IMR-90 (cell line): Measurements from ENCODE around the gene METTL27. TPM values are rescaled to one million over a fixed set of nuclear protein-coding genes. Genes with fewer than 3 reads are reported as not detected.

Source experiments
- ATAC-seq: fragments of 200-7000 bp; cut with Tn5 transposase; 2 replicates; pipeline ENCODE4 v1.9.1; 2020; ENCODE audit warnings: low read depth, mild to moderate bottlenecking, moderate library complexity
- BruUV-seq: library from RNA; stranded (reverse); fragments of 400-500 nt; replicated peaks from 2 replicates; lab custom pipeline; 2021; lab: Mats Ljungman, UMichigan
- CTCF ChIA-PET: fragments of 300-600 bp; formaldehyde crosslinking; extraction: SDS; loops from one replicate; lab custom pipeline; 2021; ENCODE audit warnings: antibody characterized with exemption; lab: Yijun Ruan, JAX
- POLR2A ChIA-PET: fragments of 300-600 bp; sonication (Branson Sonifier 250); formaldehyde crosslinking; loops from one replicate; lab custom pipeline; 2022; ENCODE audit warnings: antibody characterized with exemption; ENCODE audit not compliant: unreplicated experiment; lab: Charles Lee
- DNase-seq: peaks from one replicate; pipeline ENCODE4 v3.0.0; 2013
- H2AFZ ChIP-seq: replicated peaks from 2 replicates; pipeline ENCODE3; 2013; ENCODE audit warnings: low read length, mild to moderate bottlenecking; ENCODE audit not compliant: poor library complexity
- H2AK5ac ChIP-seq: 2 replicates; pipeline ENCODE4 v1.6.1; 2013; ENCODE audit warnings: low read depth, low read length, inconsistent platforms
- H2AK9ac ChIP-seq: replicated peaks from 2 replicates; pipeline ENCODE3; 2013; ENCODE audit warnings: mild to moderate bottlenecking, low read depth, low read length, moderate library complexity; ENCODE audit not compliant: poor library complexity
- H2BK120ac ChIP-seq: 2 replicates; pipeline ENCODE4 v1.6.1; 2013; ENCODE audit warnings: low read depth, low read length, inconsistent platforms
- H2BK15ac ChIP-seq: 3 replicates; pipeline ENCODE4 v1.6.1; 2013; ENCODE audit warnings: low read depth, low read length, inconsistent platforms
- H2BK20ac ChIP-seq: 2 replicates; pipeline ENCODE4 v1.6.1; 2013; ENCODE audit warnings: low read depth, mild to moderate bottlenecking, inconsistent platforms, low read length, moderate library complexity
- H2BK5ac ChIP-seq: 2 replicates; pipeline ENCODE4 v1.6.1; 2013; ENCODE audit warnings: mild to moderate bottlenecking, low read depth, low read length, inconsistent platforms; ENCODE audit not compliant: poor library complexity, severe bottlenecking
- H3K14ac ChIP-seq: replicated peaks from 2 replicates; pipeline ENCODE4 v1.6.1; 2013; ENCODE audit warnings: low read depth, low read length, inconsistent platforms
- H3K18ac ChIP-seq: 2 replicates; pipeline ENCODE4 v1.6.1; 2013; ENCODE audit warnings: low read depth, low read length, control low read depth
- H3K23ac ChIP-seq: 2 replicates; pipeline ENCODE4 v1.6.1; 2013; ENCODE audit warnings: low read depth, low read length, inconsistent platforms
- H3K27ac ChIP-seq: 2 replicates; pipeline ENCODE4 v1.5.1; 2013; ENCODE audit warnings: mild to moderate bottlenecking, control low read depth, low read length; ENCODE audit not compliant: insufficient read depth
- H3K27me3 ChIP-seq: 2 replicates; pipeline ENCODE4 v1.6.1; 2013; ENCODE audit warnings: low read length; ENCODE audit not compliant: control insufficient read depth, insufficient read depth
- H3K36me3 ChIP-seq: 2 replicates; pipeline ENCODE4 v1.6.1; 2013; ENCODE audit warnings: low read length, mixed read lengths; ENCODE audit not compliant: control insufficient read depth, insufficient read depth
- H3K4ac ChIP-seq: 2 replicates; pipeline ENCODE4 v1.6.1; 2013; ENCODE audit warnings: low read depth, low read length, inconsistent platforms
- H3K4me1 ChIP-seq: 2 replicates; pipeline ENCODE4 v1.6.1; 2013; ENCODE audit warnings: low read length, mixed read lengths; ENCODE audit not compliant: control insufficient read depth, insufficient read depth
- H3K4me2 ChIP-seq: 2 replicates; pipeline ENCODE4 v1.6.1; 2013; ENCODE audit warnings: low read depth, mild to moderate bottlenecking, control low read depth, low read length, moderate library complexity
- H3K4me3 ChIP-seq: 2 replicates; pipeline ENCODE4 v1.5.1; 2013; ENCODE audit warnings: low read depth, mild to moderate bottlenecking, control low read depth, low read length, moderate library complexity; ENCODE audit not compliant: insufficient read depth
- H3K56ac ChIP-seq: 2 replicates; pipeline ENCODE4 v1.6.1; 2013; ENCODE audit warnings: low read length, inconsistent platforms; ENCODE audit not compliant: insufficient read depth; ENCODE audit errors: extremely low read depth
- H3K79me1 ChIP-seq, 2 experiments: 2 replicates each; pipeline ENCODE4 v1.6.1; 2013; ENCODE audit warnings: low read length in 2 of 2, inconsistent platforms in 1 of 2, low read depth in 1 of 2
- H3K9ac ChIP-seq: 2 replicates; pipeline ENCODE4 v1.6.1; 2013; ENCODE audit warnings: low read depth, low read length, control low read depth
- H3K9me1 ChIP-seq: 2 replicates; pipeline ENCODE4 v1.6.1; 2013; ENCODE audit warnings: low read length, inconsistent platforms; ENCODE audit not compliant: insufficient read depth
- H3K9me3 ChIP-seq: 2 replicates; pipeline ENCODE4 v1.6.1; 2013; ENCODE audit warnings: low read length; ENCODE audit not compliant: control insufficient read depth, insufficient read depth
- H4K20me1 ChIP-seq: 2 replicates; pipeline ENCODE4 v1.6.1; 2013; ENCODE audit warnings: low read length, inconsistent platforms; ENCODE audit not compliant: insufficient read depth
- H4K5ac ChIP-seq: 2 replicates; pipeline ENCODE4 v1.6.1; 2013; ENCODE audit warnings: mild to moderate bottlenecking, low read depth, low read length, control low read depth
- H4K8ac ChIP-seq, 2 experiments: 2 replicates each; pipeline ENCODE4 v1.6.1; 2013; ENCODE audit warnings: low read depth in 2 of 2, low read length in 2 of 2, control low read depth in 1 of 2, inconsistent platforms in 1 of 2
- H4K91ac ChIP-seq: 2 replicates; pipeline ENCODE4 v1.6.1; 2013; ENCODE audit warnings: low read depth, low read length, inconsistent platforms; ENCODE audit not compliant: insufficient read depth
- CEBPB ChIP-seq: IDR thresholded peaks from 2 replicates; pipeline ENCODE4 v1.6.1; 2012; ENCODE audit warnings: low read depth, low read length, improper control_type of control experiment
- CHD1 ChIP-seq: IDR thresholded peaks from 2 replicates; pipeline ENCODE4 v1.6.1; 2012; ENCODE audit warnings: low read depth, low read length, improper control_type of control experiment
- CTCF ChIP-seq: conservative IDR thresholded peaks from 2 replicates; pipeline ENCODE4 v1.5.1; 2012; ENCODE audit warnings: mild to moderate bottlenecking, low read depth, low read length, improper control_type of control experiment
- ELK1 ChIP-seq: fragments of 150-350 bp; IDR thresholded peaks from 2 replicates; pipeline ENCODE4 v1.6.1; 2016; ENCODE audit warnings: low read depth, mild to moderate bottlenecking, low read length, moderate library complexity, borderline replicate concordance
- FOS ChIP-seq: fragments of 150-350 bp; IDR thresholded peaks from 2 replicates; pipeline ENCODE4 v1.6.1; 2016; ENCODE audit warnings: low read depth, low read length
- MAFK ChIP-seq: IDR thresholded peaks from 2 replicates; pipeline ENCODE4 v1.6.1; 2012; ENCODE audit warnings: low read depth, low read length, improper control_type of control experiment
- MXI1 ChIP-seq: IDR thresholded peaks from 2 replicates; pipeline ENCODE4 v1.6.1; 2012; ENCODE audit warnings: low read depth, mild to moderate bottlenecking, low read length, moderate library complexity, borderline replicate concordance
- POLR2A ChIP-seq: IDR thresholded peaks from 2 replicates; pipeline ENCODE4 v1.6.1; 2012; ENCODE audit warnings: mild to moderate bottlenecking, low read depth, low read length
- RCOR1 ChIP-seq: IDR thresholded peaks from 2 replicates; pipeline ENCODE4 v1.6.1; 2012; ENCODE audit warnings: mild to moderate bottlenecking, low read length, improper control_type of control experiment; ENCODE audit not compliant: insufficient replicate concordance
- RFX5 ChIP-seq: IDR thresholded peaks from 2 replicates; pipeline ENCODE4 v1.8.0; 2012; ENCODE audit warnings: low read depth, mild to moderate bottlenecking, low read length, moderate library complexity
- SMC3 ChIP-seq: fragments of 150-350 bp; IDR thresholded peaks from 2 replicates; pipeline ENCODE4 v1.6.1; 2016; ENCODE audit warnings: low read depth, mild to moderate bottlenecking, antibody characterized with exemption, low read length, moderate library complexity
- USF2 ChIP-seq: fragments of 150-350 bp; IDR thresholded peaks from 2 replicates; pipeline ENCODE4 v1.6.1; 2017; ENCODE audit warnings: mild to moderate bottlenecking, antibody characterized with exemption, low read length, low read depth
- WGBS, 2 experiments: methylation state at CpG; one replicate each; pipeline versions ENCODE4 v1.1.5 to v1.1.7; 2013; ENCODE audit warnings: missing lambda C conversion rate in 2 of 2; ENCODE audit not compliant: insufficient read length in 1 of 2; ENCODE audit errors: extremely low coverage in 2 of 2; 5-methylcytosine and 5-hydroxymethylcytosine counted together
- dilution Hi-C: fragments of 300-500 bp; cut with HindIII; formaldehyde crosslinking; loops from one replicate; pipeline ENCODE4 v1.14.3; 2018; ENCODE audit warnings: low sequenced_read_pairs; ENCODE audit not compliant: unreplicated experiment
- in situ Hi-C: fragments of 300-500 bp; cut with MboI; formaldehyde crosslinking; loops from 3 replicates; pipeline ENCODE4 v1.14.3; 2019; ENCODE audit warnings: low sequenced_read_pairs, inconsistent platforms, mixed read lengths
- intact Hi-C: fragments of 100-400 bp; cut with micrococcal nuclease; formaldehyde crosslinking; loops from 2 replicates; pipeline ENCODE4 v1.10.0; 2022
- polyA plus RNA-seq, 3 experiments: library from polyadenylated mRNA; depleted of rRNA; stranded (reverse); fragments of >200 nt; gene quantifications; 2 replicates each; pipeline ENCODE4 v1.2.3, GENCODE V29; 2012; ENCODE audit warnings: low replicate concordance in 1 of 3
- total RNA-seq: library from RNA; depleted of rRNA; stranded (reverse); fragments of >200 nt; gene quantifications from 2 replicates; pipeline ENCODE4 v1.2.3, GENCODE V29; 2012

Gene METTL27
- total and polyA plus RNA-seq, 2 of the 4 experiments (the other 2 are of a cell fraction), result 2.3 to 4.3 TPM

GRCh38 chr7:73841689-73842066 is 638 bp downstream of the METTL27 start:
- H3K18ac ChIP-seq, result no peak overlapping the region
- H3K27me3 ChIP-seq, result no peaks in the 10 kb centered on the region
- peak overlapping the region; percentile 76 to 93; a peak in 2 of 4 replicates for H4K8ac ChIP-seq
- ChIA-PET CTCF (interaction anchor here (0.6 kb wide), 1 partner anchor 247 kb away, joined by 4 read pairs; no protein-coding TSS in a partner anchor), POLR2A (interaction anchor here (0.6 to 1.3 kb wide), 2 partner anchors 9 to 1997 kb away, joined by 9 to 10 read pairs; no protein-coding TSS in a partner anchor)
- no peak overlapping the region for H4K5ac ChIP-seq
- in situ Hi-C loops (no loop called here), dilution Hi-C loops (no loop called here), intact Hi-C loops (no loop called here)
- H2AK9ac ChIP-seq, result peak overlapping the region; percentile 84
- 19% methylated on average over 6 of the region's 15 CpGs; no CpG with 5 or more reads in 1 of the 2 experiments for WGBS, 2 experiments
- peak overlapping the region; percentile 95 for H2AFZ ChIP-seq
- peak overlapping the region; percentile 60 for H2AK5ac ChIP-seq
- TF ChIP-seq FOS, result no peak
- TF ChIP-seq POLR2A, result no peak
- TF ChIP-seq MAFK, result no peak
- no peak for TF ChIP-seq RFX5
- no peak for TF ChIP-seq CTCF
- TF ChIP-seq MXI1, result no peak
- no peak for TF ChIP-seq CEBPB
- TF ChIP-seq CHD1, result no peak
- TF ChIP-seq RCOR1, result no peak
- TF ChIP-seq ELK1, result no peak
- TF ChIP-seq SMC3, result no peak
- TF ChIP-seq USF2, result no peak
- H3K9me1 ChIP-seq, result peaks cover 4% of the 10 kb centered on the region; the same call in 1 of the 2 replicates
- H3K4me1 ChIP-seq, result no peaks in the 10 kb centered on the region; the same call in 1 of the 2 replicates
- H2BK15ac ChIP-seq, result 0 out of 3 replicates have a peak overlapping the region, but pooled peaks have one; percentile 64
- H2BK5ac ChIP-seq, result no peak overlapping the region
- H4K91ac ChIP-seq, result peak overlapping the region; percentile 43; the same call in 1 of the 2 replicates
- peak overlapping the region; percentile 64 for H3K4me3 ChIP-seq
- H3K27ac ChIP-seq, result peak overlapping the region; percentile 82
- H3K9me3 ChIP-seq, result no peaks in the 10 kb centered on the region
- no peak overlapping the region for H2BK20ac ChIP-seq
- peak overlapping the region; percentile 95 for H3K4ac ChIP-seq
- H3K79me1 ChIP-seq, result peaks cover 5 to 20% of the 10 kb centered on the region in 2 experiments
- BruUV-seq, result no TSS peak
- DNase-seq, result no peak
- H3K9ac ChIP-seq, result peak overlapping the region; percentile 80
- H2BK120ac ChIP-seq, result no peak overlapping the region
- H4K20me1 ChIP-seq, result no peaks in the 10 kb centered on the region
- H3K4me2 ChIP-seq, result peak overlapping the region; percentile 73
- no peaks in the 10 kb centered on the region; the same call in 1 of the 2 replicates for H3K36me3 ChIP-seq
- no peak overlapping the region for H3K56ac ChIP-seq
- no peak for ATAC-seq
- H3K23ac ChIP-seq, result peak overlapping the region; percentile 60; the same call in 1 of the 2 replicates
- peak overlapping the region; percentile 62; the same call in 1 of the 2 replicates for H3K14ac ChIP-seq
